ENCODE data around the gene CLDN24. TPM values are rescaled to one million over a fixed set of nuclear protein-coding genes. Genes with fewer than 3 reads are reported as not detected.
"Not testable (repeated sequence)": the region's sequence is repeated elsewhere in the genome, so short reads cannot be mapped to it uniquely, and the experiment has no call there.

Gene CLDN24
- total RNA-seq, 1 donor from 2014 or later: not detected

- DNase-seq: no peak
Observed at GRCh38 chr4:183347146-183347545, 24.9 kb upstream of the CLDN24 start.

- DNase-seq: no peak
Observed at GRCh38 chr4:183345261-183345660, 23.0 kb upstream of the CLDN24 start.

GRCh38 chr4:183344523-183345255 is 22.5 kb upstream of the CLDN24 start:
- no peak for DNase-seq

GRCh38 chr4:183343730-183344129 is 21.5 kb upstream of the CLDN24 start:
- DNase-seq: no peak

- DNase-seq: no peak
Observed at GRCh38 chr4:183342541-183343533, 20.6 kb upstream of the CLDN24 start.

- no peak for DNase-seq
Observed at GRCh38 chr4:183337833-183338232, 15.6 kb upstream of the CLDN24 start.

- DNase-seq: no peak
Observed at GRCh38 chr4:183337349-183337748, 15.1 kb upstream of the CLDN24 start.

- DNase-seq: no peak
Observed at GRCh38 chr4:183335369-183335940, 13.2 kb upstream of the CLDN24 start.

GRCh38 chr4:183333983-183334382 is 11.8 kb upstream of the CLDN24 start:
- DNase-seq: no peak

- DNase-seq: no peak
Observed at GRCh38 chr4:183333202-183333601, 11.0 kb upstream of the CLDN24 start.

GRCh38 chr4:183332447-183332846 is 10.2 kb upstream of the CLDN24 start:
- no peak for DNase-seq

GRCh38 chr4:183330841-183331240 is 8.6 kb upstream of the CLDN24 start:
- DNase-seq: no peak

GRCh38 chr4:183329954-183330742 is 7.9 kb upstream of the CLDN24 start:
- DNase-seq: no peak

GRCh38 chr4:183329244-183329643 is 7.0 kb upstream of the CLDN24 start:
- no peak for DNase-seq

GRCh38 chr4:183328832-183329231 is 6.6 kb upstream of the CLDN24 start:
- DNase-seq: no peak

GRCh38 chr4:183327827-183328226 is 5.6 kb upstream of the CLDN24 start:
- no peak for DNase-seq

GRCh38 chr4:183326853-183327252 is 4.6 kb upstream of the CLDN24 start:
- DNase-seq: no peak

- not testable (repeated sequence) for DNase-seq
Observed at GRCh38 chr4:183326387-183326786, 4.2 kb upstream of the CLDN24 start.

- no peak for DNase-seq
Observed at GRCh38 chr4:183324619-183325018, 2.4 kb upstream of the CLDN24 start.

GRCh38 chr4:183324056-183324455 is 1.8 kb upstream of the CLDN24 start:
- not testable (repeated sequence) for DNase-seq

GRCh38 chr4:183323295-183323694 is 1.1 kb upstream of the CLDN24 start:
- DNase-seq: no peak

GRCh38 chr4:183321516-183321915 is 710 bp downstream of the CLDN24 start:
- DNase-seq: no peak

Measured in occipital lobe (tissue), 2 donors.